Retinal pigment epithelial cell (primary cell): Measurements from ENCODE around the gene ASPDH.

Experiments
- DNase-seq: peaks from one replicate; pipeline ENCODE4 v3.0.0-alpha.2; 2010; ENCODE audit warnings: low read depth
- H3K4me3 ChIP-seq: 2 replicates; pipeline ENCODE4 v1.5.1; 2011; ENCODE audit warnings: mild to moderate bottlenecking, low read length, control low read depth, moderate library complexity
- TF ChIP-seq, protein P1 (sequence below): conservative IDR thresholded peaks from 2 replicates; pipeline ENCODE4 v1.5.1; 2011; ENCODE audit warnings: low read depth, low read length, control low read depth, inconsistent platforms

ASPDH gene

GRCh38 chr19:50509366-50509765 lies 4.3 kb downstream of the ASPDH start:
- TF ChIP-seq, protein P1, sequence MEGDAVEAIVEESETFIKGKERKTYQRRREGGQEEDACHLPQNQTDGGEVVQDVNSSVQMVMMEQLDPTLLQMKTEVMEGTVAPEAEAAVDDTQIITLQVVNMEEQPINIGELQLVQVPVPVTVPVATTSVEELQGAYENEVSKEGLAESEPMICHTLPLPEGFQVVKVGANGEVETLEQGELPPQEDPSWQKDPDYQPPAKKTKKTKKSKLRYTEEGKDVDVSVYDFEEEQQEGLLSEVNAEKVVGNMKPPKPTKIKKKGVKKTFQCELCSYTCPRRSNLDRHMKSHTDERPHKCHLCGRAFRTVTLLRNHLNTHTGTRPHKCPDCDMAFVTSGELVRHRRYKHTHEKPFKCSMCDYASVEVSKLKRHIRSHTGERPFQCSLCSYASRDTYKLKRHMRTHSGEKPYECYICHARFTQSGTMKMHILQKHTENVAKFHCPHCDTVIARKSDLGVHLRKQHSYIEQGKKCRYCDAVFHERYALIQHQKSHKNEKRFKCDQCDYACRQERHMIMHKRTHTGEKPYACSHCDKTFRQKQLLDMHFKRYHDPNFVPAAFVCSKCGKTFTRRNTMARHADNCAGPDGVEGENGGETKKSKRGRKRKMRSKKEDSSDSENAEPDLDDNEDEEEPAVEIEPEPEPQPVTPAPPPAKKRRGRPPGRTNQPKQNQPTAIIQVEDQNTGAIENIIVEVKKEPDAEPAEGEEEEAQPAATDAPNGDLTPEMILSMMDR: no peak
- no peak overlapping the region for H3K4me3 ChIP-seq
- DNase-seq: no peak

GRCh38 chr19:50508843-50509190 lies 4.9 kb downstream of the ASPDH start:
- no peak overlapping the region for H3K4me3 ChIP-seq
- no peak for DNase-seq
- TF ChIP-seq, protein P1: no peak

DNA sequence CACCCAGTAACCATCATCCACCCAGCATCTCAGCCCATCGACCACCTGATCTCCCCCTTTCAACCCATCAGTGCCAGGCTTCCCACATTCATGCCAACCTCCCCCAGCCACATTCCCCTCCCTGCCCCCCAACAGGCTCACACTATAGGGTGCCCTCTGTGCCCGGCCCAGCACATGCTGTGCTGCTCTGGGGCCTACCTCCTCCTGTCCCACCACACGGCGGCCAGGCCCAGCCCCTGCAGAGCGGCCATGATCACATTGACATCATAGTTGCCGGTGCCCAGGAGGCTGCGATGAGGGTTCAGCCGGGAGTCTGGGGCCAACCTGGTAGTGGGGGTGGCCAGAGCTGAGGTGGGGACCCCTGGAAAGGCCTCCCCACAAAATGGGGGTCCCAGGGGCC lies 6.3 kb downstream of the ASPDH start:
- H3K4me3 ChIP-seq: no peak overlapping the region
- DNase-seq: no peak
- TF ChIP-seq, protein P1: no peak

GRCh38 chr19:50506700-50507099 lies 7.0 kb downstream of the ASPDH start:
- TF ChIP-seq, protein P1: no peak
- H3K4me3 ChIP-seq: no peak overlapping the region
- DNase-seq: no peak

GRCh38 chr19:50505856-50506611 lies 7.7 kb downstream of the ASPDH start:
- TF ChIP-seq, protein P1: no peak
- DNase-seq: no peak
- no peak overlapping the region for H3K4me3 ChIP-seq

DNA sequence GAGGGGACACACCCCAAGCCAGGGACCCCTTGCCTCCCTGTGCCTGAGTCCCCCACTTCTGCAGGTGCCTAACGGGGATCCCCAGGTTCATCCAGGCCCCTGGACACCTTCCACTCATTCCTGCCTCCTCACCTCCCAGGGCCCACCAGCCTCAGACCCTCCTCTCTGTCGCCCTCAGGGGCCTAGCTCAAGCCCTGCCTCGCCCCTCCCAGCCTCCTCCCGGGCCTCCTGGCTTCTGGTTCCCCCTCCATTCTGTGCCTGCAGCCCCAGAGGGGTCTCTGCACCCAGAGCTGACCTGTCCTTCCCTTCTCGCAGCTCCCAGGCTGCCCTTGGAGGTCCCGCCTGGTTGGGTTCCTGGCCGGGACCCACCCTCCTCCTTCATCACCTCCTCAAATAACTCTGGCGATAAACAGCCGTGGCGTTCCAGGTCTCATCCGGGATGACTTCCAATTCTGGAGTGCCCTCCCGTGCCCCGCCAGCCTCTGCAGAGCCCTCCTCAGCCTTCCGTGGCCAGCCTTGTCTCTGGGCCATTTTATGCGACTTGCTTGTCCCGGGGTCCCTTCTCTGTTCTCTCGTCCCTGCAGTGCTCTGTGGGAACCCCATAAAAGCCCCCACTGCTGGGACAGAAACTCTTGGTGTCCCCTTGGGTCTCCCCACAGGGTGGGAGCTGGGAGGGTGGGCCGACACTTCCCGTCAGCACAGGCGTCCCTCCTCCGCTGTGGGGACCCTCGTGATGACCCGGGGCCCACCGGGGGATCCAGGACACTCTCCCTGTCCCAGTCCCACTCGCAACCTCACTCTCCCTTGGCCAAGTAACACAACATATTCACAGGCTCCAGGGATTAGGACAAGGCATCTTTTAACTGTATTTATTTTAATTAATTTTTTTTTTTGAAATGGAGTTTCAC lies 11.9 kb downstream of the ASPDH start:
- TF ChIP-seq, protein P1: no peak
- no peak overlapping the region for H3K4me3 ChIP-seq
- no peak for DNase-seq
